GM19324 (cell line): ENCODE measurements around the gene SASH3.
A peak's percentile ranks its signal among the peaks of the same experiment; 100 is the strongest.
"Not testable (repeated sequence)": the region's sequence is repeated elsewhere in the genome, so short reads cannot be mapped to it uniquely, and the experiment has no call there.

Experiments
- ATAC-seq: cut with Tn5 transposase; IDR thresholded peaks from one replicate; pipeline ENCODE4 v1.9.1; 2021; ENCODE audit warnings: mild to moderate bottlenecking, moderate library complexity; ENCODE audit not compliant: unreplicated experiment, low FRiP score

SASH3 gene

DNA sequence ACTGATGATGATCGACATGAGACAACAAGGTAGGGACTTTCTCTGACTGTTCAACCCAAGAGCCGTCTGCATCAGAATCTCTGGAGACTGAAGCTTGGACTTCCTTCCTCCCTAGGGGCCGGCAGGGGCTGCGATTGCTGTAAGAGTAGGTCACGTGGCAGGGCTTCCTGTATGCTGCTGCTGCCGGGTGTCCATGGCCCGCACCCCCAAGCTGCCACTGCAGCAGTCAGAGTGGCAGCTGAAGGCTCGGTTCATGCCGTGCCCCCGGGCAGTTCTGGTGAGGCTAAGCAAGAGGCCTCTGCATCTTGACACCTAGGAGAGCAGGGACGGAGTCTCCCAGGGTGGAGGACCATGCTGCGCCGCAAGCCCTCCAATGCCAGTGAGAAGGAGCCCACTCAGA lies at the start of gene SASH3:
TSS of gene SASH3 (plus strand) at position 203 of the 400 bp plus-strand sequence. CDS start at position 352, 149 bp downstream.
- ATAC-seq, result peak; percentile 30

- no peak for ATAC-seq
These were observed 48.5 kb upstream of the SASH3 start for GRCh38 chrX:129731228-129731627.

GRCh38 chrX:129732857-129733256 lies 46.9 kb upstream of the SASH3 start:
- ATAC-seq, result no peak

GRCh38 chrX:129733335-129733734 lies 46.4 kb upstream of the SASH3 start:
- no peak for ATAC-seq

- ATAC-seq, result no peak
These were observed 43.3 kb upstream of the SASH3 start for GRCh38 chrX:129736491-129736890.

DNA sequence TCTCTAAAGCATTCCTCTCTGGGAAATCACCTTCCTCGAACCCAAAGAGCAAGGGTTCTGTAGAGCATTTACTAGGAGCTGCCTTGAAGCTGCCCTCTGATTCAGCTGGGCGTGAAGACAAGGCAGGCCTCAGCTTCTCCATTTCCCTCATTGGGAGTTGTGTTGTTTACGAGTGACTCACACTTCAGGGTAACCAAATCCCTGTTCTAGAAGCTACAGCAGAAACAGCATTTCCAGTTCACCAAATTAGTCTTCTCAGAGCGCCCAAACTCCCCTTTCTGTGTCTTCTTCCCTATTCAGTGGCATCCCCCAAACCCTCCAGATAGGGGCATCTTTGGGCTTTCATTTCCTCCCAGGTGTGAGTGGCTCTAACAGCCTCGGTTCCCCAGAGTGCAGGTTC lies 41.8 kb upstream of the SASH3 start:
- ATAC-seq, result no peak

DNA sequence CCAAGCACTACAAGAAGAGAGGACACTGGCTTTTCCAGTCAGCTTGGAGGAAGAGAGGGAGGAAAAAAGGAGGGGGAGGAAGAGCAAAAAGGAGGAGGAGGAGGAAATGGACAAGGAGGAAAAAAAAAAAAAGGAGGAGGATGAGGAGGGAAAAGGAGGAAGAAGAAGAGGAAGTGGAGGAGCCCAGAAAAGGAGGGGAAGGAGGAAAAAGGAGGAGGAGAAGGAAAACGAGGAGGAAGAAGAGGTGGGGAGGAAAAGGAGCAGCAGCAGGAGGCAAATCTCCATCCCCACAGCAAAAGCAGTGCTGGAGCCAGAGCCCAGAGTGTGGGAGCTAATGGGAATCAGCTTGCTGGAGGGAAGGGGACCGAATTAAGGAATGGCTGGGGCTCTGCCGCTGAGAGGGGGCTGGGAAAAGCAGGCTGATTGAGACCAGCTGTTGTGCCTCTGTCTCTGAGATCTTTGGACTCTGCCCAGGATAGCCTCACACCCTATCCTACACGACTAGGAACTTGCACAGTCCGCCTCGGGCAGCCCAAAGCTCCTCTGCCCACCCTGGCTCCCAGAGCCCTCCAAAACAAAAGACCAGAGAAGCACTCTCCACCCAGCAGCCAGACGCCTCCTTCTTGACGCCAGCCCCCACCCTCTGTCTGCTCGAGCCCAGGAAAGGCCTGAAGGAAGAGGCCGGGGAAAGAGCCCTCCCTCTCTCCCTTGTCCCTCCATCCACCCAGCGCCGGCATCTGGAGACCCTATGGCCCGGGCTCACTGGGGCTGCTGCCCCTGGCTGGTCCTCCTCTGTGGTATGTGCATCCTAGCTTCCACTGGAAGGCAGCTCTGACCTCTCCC lies 41.1 kb upstream of the SASH3 start, which contains the start of gene XPNPEP2:
TSS of gene XPNPEP2 (plus strand) at position 514 of the 843 bp plus-strand sequence. CDS start at position 749, 235 bp downstream.
- ATAC-seq, result no peak

GRCh38 chrX:129739578-129739977 lies 40.2 kb upstream of the SASH3 start:
- no peak for ATAC-seq

GRCh38 chrX:129741880-129742758 lies 37.6 kb upstream of the SASH3 start:
- ATAC-seq, result no peak

- ATAC-seq, result not testable (repeated sequence)
These were observed 37.0 kb upstream of the SASH3 start for GRCh38 chrX:129742759-129743152.

- no peak for ATAC-seq
These were observed 35.9 kb upstream of the SASH3 start for GRCh38 chrX:129743821-129744220.

- no peak for ATAC-seq
These were observed 34.9 kb upstream of the SASH3 start for GRCh38 chrX:129744861-129745321.

GRCh38 chrX:129746557-129747470 lies 32.9 kb upstream of the SASH3 start:
- no peak for ATAC-seq

GRCh38 chrX:129747533-129747932 lies 32.2 kb upstream of the SASH3 start:
- ATAC-seq, result no peak

DNA sequence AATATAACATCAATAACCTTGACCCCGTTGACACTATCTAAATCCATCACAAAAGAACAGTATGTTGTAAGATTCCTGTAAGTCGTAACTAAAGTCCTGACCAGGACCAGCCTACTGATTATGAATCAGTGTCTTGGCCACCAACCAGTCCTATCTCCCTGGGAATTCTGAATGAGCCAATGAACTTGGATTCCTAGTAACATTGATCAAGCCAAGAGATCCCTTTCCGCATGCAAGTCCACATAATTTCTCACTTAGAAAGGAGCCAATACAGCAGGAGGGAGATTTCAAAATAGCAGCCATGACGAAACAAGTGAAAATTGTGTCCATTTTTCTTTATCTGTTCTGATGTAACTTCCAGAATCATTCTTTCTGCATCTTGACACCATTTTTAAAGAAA lies 31.4 kb upstream of the SASH3 start:
- no peak for ATAC-seq

GRCh38 chrX:129749069-129749468 lies 30.7 kb upstream of the SASH3 start:
- ATAC-seq, result no peak

DNA sequence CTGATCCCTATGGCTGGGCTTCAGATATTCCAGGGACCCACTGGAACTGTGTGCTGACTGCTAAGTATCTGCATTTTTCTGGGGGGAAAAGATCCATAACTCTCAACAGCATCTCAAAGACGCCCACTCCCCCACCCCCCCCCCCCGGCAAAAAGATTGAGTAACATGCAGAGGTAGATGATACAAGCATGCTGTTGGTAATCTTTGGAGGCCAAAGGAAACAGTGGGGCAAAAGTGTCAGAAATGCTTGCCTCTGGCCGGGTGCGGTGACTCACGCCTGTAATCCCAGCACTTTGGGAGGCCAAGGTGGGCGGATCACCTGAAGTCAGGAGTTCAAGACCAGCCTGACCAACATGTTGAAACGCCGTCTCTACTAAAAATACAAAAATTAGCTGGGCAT lies 28.8 kb upstream of the SASH3 start:
- ATAC-seq, result no peak

- no peak for ATAC-seq
These were observed 25.4 kb upstream of the SASH3 start for GRCh38 chrX:129754056-129755024.
